ENCODE data around the gene GPR153. TPM values are rescaled to one million over a fixed set of nuclear protein-coding genes. Genes with fewer than 3 reads are reported as not detected.

GPR153 gene
- polyA plus RNA-seq, 1 experiment: 9.0 TPM

GRCh38 chr1:6246497-6247467 is 14.1 kb downstream of the GPR153 start:
- POLR2A ChIA-PET: no interaction called here
- Histone ChIP-seq H3K4me3 (ENCODE audit: low read depth, low read length) (no peak overlapping the region), H3K27me3 (ENCODE audit: control insufficient read depth, insufficient read depth, low read length) (peaks cover 19% of the 10 kb centered on the region), H3K36me3 (ENCODE audit: control insufficient read depth, insufficient read depth, low read length) (no peaks in the 10 kb centered on the region; the same call in 1 of the 2 replicates)
- CTCF ChIA-PET: interaction anchor here (0.5 to 9.1 kb wide), 65 partner anchors 9 to 736 kb away, joined by 3 to 264 read pairs (median 5); partner anchors contain the start of genes ICMT and RPL22
- TF ChIP-seq CTCF (IDR thresholded peaks at IDR 0.05; ENCODE audit: insufficient read depth, low read depth, low read length): peak; percentile 90
- DNase-seq (ENCODE audit: low read depth): no peak

- no peak for TF ChIP-seq CTCF (IDR thresholded peaks at IDR 0.05; ENCODE audit: insufficient read depth, low read depth, low read length)
- H3K4me3 ChIP-seq (ENCODE audit: low read depth, low read length): peak overlapping the region; percentile 32
- ChIA-PET CTCF (interaction anchor here (0.5 to 9.1 kb wide), 52 partner anchors 10 to 736 kb away, joined by 3 to 264 read pairs (median 6); partner anchors contain the start of genes ICMT and RPL22), POLR2A (no interaction called here)
- H3K36me3 ChIP-seq (ENCODE audit: control insufficient read depth, insufficient read depth, low read length): no peaks in the 10 kb centered on the region
- H3K27me3 ChIP-seq (ENCODE audit: control insufficient read depth, insufficient read depth, low read length): peaks cover 25% of the 10 kb centered on the region
- DNase-seq (ENCODE audit: low read depth): no peak
Observed at GRCh38 chr1:6245869-6246496, 14.9 kb downstream of the GPR153 start.

GRCh38 chr1:6245086-6245868 is 15.6 kb downstream of the GPR153 start:
- ChIA-PET CTCF (interaction anchor here (0.5 to 9.1 kb wide), 45 partner anchors 9 to 735 kb away, joined by 3 to 264 read pairs (median 5); partner anchors contain the start of genes ICMT, RNF207 and RPL22), POLR2A (no interaction called here)
- peak overlapping the region; percentile 32 for H3K4me3 ChIP-seq (ENCODE audit: low read depth, low read length)
- TF ChIP-seq CTCF (IDR thresholded peaks at IDR 0.05; ENCODE audit: insufficient read depth, low read depth, low read length): peak; percentile 79
- peaks cover 27% of the 10 kb centered on the region for H3K27me3 ChIP-seq (ENCODE audit: control insufficient read depth, insufficient read depth, low read length)
- no peaks in the 10 kb centered on the region for H3K36me3 ChIP-seq (ENCODE audit: control insufficient read depth, insufficient read depth, low read length)
- DNase-seq (ENCODE audit: low read depth): no peak

- H3K4me3 ChIP-seq (ENCODE audit: low read depth, low read length): no peak overlapping the region
- no peak for TF ChIP-seq CTCF (IDR thresholded peaks at IDR 0.05; ENCODE audit: insufficient read depth, low read depth, low read length)
- ChIA-PET CTCF (interaction anchor here (0.6 to 9.1 kb wide), 24 partner anchors 8 to 734 kb away, joined by 3 to 264 read pairs (median 4); partner anchors contain the start of genes ICMT and RNF207), POLR2A (interaction anchor here (0.6 kb wide), 1 partner anchor 186 kb away, joined by 5 read pairs; no protein-coding TSS in a partner anchor)
- no peaks in the 10 kb centered on the region for H3K36me3 ChIP-seq (ENCODE audit: control insufficient read depth, insufficient read depth, low read length)
- H3K27me3 ChIP-seq (ENCODE audit: control insufficient read depth, insufficient read depth, low read length): peaks cover 27% of the 10 kb centered on the region
- no peak for DNase-seq (ENCODE audit: low read depth)
Observed at GRCh38 chr1:6244401-6245049, 16.4 kb downstream of the GPR153 start.
